ENCODE data around the gene TBCE.

TBCE gene

GRCh38 chr1:235326719-235327558 is 40.3 kb upstream of the TBCE start:
- FAIRE-seq (no peak), DNase-seq (ENCODE audit: insufficient read length, low spot score) (no peak)
- no peak for TF ChIP-seq CTCF (IDR thresholded peaks at IDR 0.05; ENCODE audit: insufficient read depth, missing control alignments)

GRCh38 chr1:235327559-235328270 is 39.5 kb upstream of the TBCE start, which contains the start of gene ARID4B:
ARID4B (minus strand) TSS chr1:235328179; CDS start chr1:235326919, 1,260 bp downstream.
- DNase-seq (ENCODE audit: insufficient read length, low spot score) (peak; percentile 89), FAIRE-seq (no peak)
- TF ChIP-seq CTCF (IDR thresholded peaks at IDR 0.05; ENCODE audit: insufficient read depth, missing control alignments): no peak

- no peak for TF ChIP-seq CTCF (IDR thresholded peaks at IDR 0.05; ENCODE audit: insufficient read depth, missing control alignments)
- FAIRE-seq (peak; percentile 88), DNase-seq (ENCODE audit: insufficient read length, low spot score) (no peak)
Measured at GRCh38 chr1:235328271-235329138, 38.7 kb upstream of the TBCE start, which contains the start of gene GGPS1. GGPS1 (plus strand) TSS chr1:235328570; CDS start chr1:235335265, 6,695 bp downstream.

DNA sequence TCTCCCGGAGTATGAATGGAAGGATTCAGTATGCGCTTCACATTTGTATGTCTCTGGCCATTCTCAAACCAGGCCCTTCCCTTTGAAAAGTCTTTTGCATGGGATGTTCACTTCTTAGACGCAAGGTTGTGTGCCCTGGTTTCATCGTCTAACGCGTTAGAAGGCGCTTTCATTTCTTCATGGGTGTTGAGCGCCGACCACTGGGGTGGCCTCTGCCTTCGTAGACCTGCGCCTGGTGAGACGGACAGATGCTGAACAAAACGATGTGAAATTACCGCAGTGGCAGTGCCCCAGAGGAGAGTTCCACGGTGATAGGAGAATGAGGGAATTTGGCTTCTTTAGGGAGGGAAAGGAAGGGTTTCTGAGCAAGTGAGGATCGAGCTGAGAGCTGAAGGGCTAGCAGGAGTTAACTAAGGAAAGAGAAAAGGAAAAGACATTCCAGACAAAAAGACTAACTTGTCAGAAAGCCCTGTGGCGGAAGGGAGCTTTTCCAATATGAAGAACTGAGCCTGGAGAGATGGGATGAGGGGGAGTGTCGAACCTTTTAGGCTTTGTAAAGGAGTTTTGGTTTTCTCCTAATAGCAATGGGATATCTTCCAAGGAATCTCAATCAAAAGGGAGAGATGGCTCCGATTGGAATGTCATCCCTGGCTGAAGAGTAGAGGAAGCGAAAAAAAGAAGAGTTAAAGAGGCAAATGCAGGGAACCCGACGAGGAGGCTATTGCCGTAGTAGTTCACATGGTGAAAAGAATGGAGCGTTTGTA is 37.9 kb upstream of the TBCE start:
- DNase-seq (ENCODE audit: insufficient read length, low spot score) (no peak), FAIRE-seq (no peak)
- peak; percentile 25 for TF ChIP-seq CTCF (IDR thresholded peaks at IDR 0.05; ENCODE audit: insufficient read depth, missing control alignments)

DNA sequence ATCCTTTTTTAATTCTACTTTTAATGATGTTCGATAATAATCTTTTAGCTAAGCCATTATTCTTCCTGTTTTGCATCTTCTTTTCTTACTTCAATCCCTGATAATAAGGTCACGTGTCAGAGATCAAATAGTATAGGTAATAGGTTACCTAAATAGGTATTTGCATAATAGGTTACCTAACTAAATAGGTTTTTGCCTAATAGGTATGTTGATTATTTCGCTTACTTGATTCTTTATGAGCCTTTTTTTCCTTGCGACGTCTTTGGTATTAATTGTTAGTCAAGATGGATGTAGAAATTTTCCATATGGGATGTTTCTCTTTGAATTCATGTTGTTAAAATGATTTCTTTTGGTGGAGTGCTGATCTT is 36.3 kb upstream of the TBCE start:
- FAIRE-seq: peak; percentile 71
- TF ChIP-seq CTCF (IDR thresholded peaks at IDR 0.05; ENCODE audit: insufficient read depth, missing control alignments): no peak

GRCh38 chr1:235331401-235331800 is 35.8 kb upstream of the TBCE start:
- DNase-seq (ENCODE audit: insufficient read length, low spot score) (no peak), FAIRE-seq (peak; percentile 61)
- no peak for TF ChIP-seq CTCF (IDR thresholded peaks at IDR 0.05; ENCODE audit: insufficient read depth, missing control alignments)

More for the DNA sequence above, 36.3 kb upstream of the TBCE start:
- no peak for DNase-seq (ENCODE audit: insufficient read length, low spot score)
